Endodermal cell (in vitro differentiated cells): ENCODE data around the gene ANKRD24. TPM values are rescaled to one million over a fixed set of nuclear protein-coding genes. Genes with fewer than 3 reads are reported as not detected.
"Not testable (repeated sequence)": the region's sequence is repeated elsewhere in the genome, so short reads cannot be mapped to it uniquely, and the experiment has no call there.

Experiments
- DNase-seq: peaks from one replicate; pipeline ENCODE4 v3.0.0-alpha.2; 2017
- H3K27ac ChIP-seq: 2 replicates; pipeline ENCODE4 v1.5.1; 2013; ENCODE audit warnings: mild to moderate bottlenecking, low read depth, low read length, moderate library complexity
- H3K27me3 ChIP-seq: 2 replicates; pipeline ENCODE4 v1.6.1; 2013; ENCODE audit warnings: mild to moderate bottlenecking, low read length, moderate library complexity; ENCODE audit not compliant: insufficient read depth, control insufficient read depth, poor library complexity, severe bottlenecking
- H3K36me3 ChIP-seq: 2 replicates; pipeline ENCODE4 v1.7.0; 2013; ENCODE audit warnings: mild to moderate bottlenecking, low read length, moderate library complexity; ENCODE audit not compliant: control insufficient read depth, insufficient read depth
- H3K4me1 ChIP-seq: one replicate; pipeline ENCODE4 v1.7.0; 2013; ENCODE audit warnings: low read length; ENCODE audit not compliant: control insufficient read depth, insufficient read depth
- H3K4me3 ChIP-seq: 2 replicates; pipeline ENCODE4 v1.5.1; 2013; ENCODE audit warnings: mild to moderate bottlenecking, low read length, moderate library complexity
- H3K9ac ChIP-seq: 2 replicates; pipeline ENCODE4 v1.6.1; 2013; ENCODE audit warnings: mild to moderate bottlenecking, low read length, moderate library complexity; ENCODE audit not compliant: poor library complexity, severe bottlenecking; ENCODE audit errors: extremely low read depth
- H3K9me3 ChIP-seq: 2 replicates; pipeline ENCODE4 v1.6.1; 2013; ENCODE audit warnings: mild to moderate bottlenecking, low read length, moderate library complexity; ENCODE audit not compliant: control insufficient read depth
- H3K27ac Mint-ChIP-seq: 2 replicates; pipeline ENCODE4 v1.8.0; 2020; ENCODE audit warnings: mixed read lengths
- H3K27me3 Mint-ChIP-seq: 2 replicates; pipeline ENCODE4 v1.8.0; 2021; ENCODE audit warnings: mild to moderate bottlenecking, mixed read lengths; ENCODE audit not compliant: insufficient read depth
- H3K36me3 Mint-ChIP-seq: 2 replicates; pipeline ENCODE4 v1.8.0; 2020; ENCODE audit warnings: low read depth, mixed read lengths
- H3K4me1 Mint-ChIP-seq: 2 replicates; pipeline ENCODE4 v1.8.0; 2020; ENCODE audit warnings: mixed read lengths
- H3K4me3 Mint-ChIP-seq: 2 replicates; pipeline ENCODE4 v1.8.0; 2020; ENCODE audit warnings: mild to moderate bottlenecking, moderate library complexity, mixed read lengths
- H3K9me3 Mint-ChIP-seq: 2 replicates; pipeline ENCODE4 v1.8.0; 2020; ENCODE audit warnings: mild to moderate bottlenecking, mixed read lengths
- WGBS, 2 experiments: methylation state at CpG; one replicate each; pipeline versions ENCODE4 v1.1.5 to v1.1.7; 2013; ENCODE audit warnings: missing lambda C conversion rate in 2 of 2, mixed read lengths in 1 of 2; ENCODE audit not compliant: insufficient coverage in 1 of 2, insufficient read length in 1 of 2; 5-methylcytosine and 5-hydroxymethylcytosine counted together
- total RNA-seq, 2 donors: library from RNA; stranded (reverse); fragmentation: NEBNext Ultra II Directional in 1 of 2; extraction: Animal tissue kit (Norgen Biotek cat#: 25700) in 1 of 2; gene quantifications; 2 replicates in 1 of 2; 3 replicates in 1 of 2; pipeline ENCODE4 v1.2.1, GENCODE V29; 2021
- TF ChIP-seq, protein P1 (sequence below): fragments of 200-600 bp; sonication (generic); conservative IDR thresholded peaks from 2 replicates; pipeline ENCODE4 v1.5.0; 2021; ENCODE audit warnings: antibody characterized with exemption, mild to moderate bottlenecking

The ANKRD24 gene
- total RNA-seq, 2 donors from 2014 or later, result 0.77 to 2.0 TPM

DNA sequence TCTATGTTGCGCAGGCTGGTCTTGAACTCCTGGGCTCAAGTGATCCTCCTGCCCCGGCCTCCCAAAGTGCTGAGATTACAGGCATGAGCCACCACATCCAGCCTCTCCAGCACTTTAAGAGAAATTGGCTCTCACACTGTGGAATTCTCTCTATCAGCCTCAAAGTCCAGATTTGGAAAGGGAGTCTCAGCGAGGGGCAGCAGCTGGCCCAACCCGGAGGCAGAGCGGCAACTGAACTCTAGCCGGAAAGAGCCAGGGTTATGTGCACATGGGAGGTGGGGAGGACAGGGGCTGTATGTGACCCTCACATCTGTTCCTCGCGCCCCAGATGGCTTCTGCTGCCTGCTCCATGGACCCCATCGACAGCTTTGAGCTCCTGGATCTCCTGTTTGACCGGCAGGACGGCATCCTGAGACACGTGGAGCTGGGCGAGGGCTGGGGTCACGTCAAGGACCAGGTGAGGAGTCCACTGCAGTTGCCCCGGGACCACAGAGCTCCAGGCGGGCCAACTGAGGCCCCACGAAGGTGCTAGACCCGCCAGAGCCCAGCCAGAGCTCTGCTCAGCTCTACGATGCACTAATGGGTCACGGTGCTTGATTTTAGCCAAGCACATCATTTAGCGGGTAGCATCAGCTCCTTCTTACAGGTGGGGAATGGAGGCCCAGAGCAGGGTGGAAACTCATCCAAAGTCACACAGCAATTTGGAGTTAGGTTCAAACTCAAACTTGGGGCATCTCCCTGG lies 27.7 kb upstream of the ANKRD24 start:
- WGBS, 2 experiments, result 81 to 87% methylated on average over 17 to 21 of the region's 21 CpGs
- no peak overlapping the region for H3K4me3 Mint-ChIP-seq
- H3K27me3 Mint-ChIP-seq, result peaks cover 24% of the 10 kb centered on the region
- no peaks in the 10 kb centered on the region for H3K4me1 Mint-ChIP-seq
- H3K9me3 Mint-ChIP-seq, result no peaks in the 10 kb centered on the region
- DNase-seq, result no peak
- no peaks in the 10 kb centered on the region for H3K27me3 ChIP-seq
- no peak overlapping the region for H3K9ac ChIP-seq
- H3K36me3 ChIP-seq, result no peaks in the 10 kb centered on the region
- H3K27ac Mint-ChIP-seq, result no peak overlapping the region
- no peaks in the 10 kb centered on the region for H3K4me1 ChIP-seq
- H3K27ac ChIP-seq, result no peak overlapping the region
- no peaks in the 10 kb centered on the region for H3K9me3 ChIP-seq
- TF ChIP-seq, protein P1, sequence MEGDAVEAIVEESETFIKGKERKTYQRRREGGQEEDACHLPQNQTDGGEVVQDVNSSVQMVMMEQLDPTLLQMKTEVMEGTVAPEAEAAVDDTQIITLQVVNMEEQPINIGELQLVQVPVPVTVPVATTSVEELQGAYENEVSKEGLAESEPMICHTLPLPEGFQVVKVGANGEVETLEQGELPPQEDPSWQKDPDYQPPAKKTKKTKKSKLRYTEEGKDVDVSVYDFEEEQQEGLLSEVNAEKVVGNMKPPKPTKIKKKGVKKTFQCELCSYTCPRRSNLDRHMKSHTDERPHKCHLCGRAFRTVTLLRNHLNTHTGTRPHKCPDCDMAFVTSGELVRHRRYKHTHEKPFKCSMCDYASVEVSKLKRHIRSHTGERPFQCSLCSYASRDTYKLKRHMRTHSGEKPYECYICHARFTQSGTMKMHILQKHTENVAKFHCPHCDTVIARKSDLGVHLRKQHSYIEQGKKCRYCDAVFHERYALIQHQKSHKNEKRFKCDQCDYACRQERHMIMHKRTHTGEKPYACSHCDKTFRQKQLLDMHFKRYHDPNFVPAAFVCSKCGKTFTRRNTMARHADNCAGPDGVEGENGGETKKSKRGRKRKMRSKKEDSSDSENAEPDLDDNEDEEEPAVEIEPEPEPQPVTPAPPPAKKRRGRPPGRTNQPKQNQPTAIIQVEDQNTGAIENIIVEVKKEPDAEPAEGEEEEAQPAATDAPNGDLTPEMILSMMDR, result no peak
- no peaks in the 10 kb centered on the region for H3K36me3 Mint-ChIP-seq
- H3K4me3 ChIP-seq, result no peak overlapping the region

DNA sequence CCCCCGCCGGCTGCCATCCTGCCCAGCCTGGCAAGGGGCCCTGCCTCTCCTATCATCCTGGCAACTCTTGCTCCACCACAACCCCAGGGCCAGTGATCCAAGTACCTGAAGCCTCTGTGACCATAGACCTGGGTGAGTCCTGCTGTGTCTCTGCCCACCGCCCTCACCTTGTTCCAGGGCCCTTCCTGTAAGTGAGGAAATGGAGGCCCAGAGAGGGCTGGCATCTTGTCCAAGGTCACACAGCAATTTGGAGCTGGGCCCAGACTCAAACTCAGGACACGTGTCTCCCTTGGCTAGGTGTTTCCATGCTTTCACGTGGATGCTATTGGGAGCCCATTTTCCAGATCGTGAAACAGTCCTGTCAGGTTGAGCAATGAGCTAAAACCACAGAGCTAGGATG lies 25.3 kb upstream of the ANKRD24 start:
- H3K27me3 Mint-ChIP-seq, result peaks cover 18% of the 10 kb centered on the region
- H3K4me3 Mint-ChIP-seq, result no peak overlapping the region
- Histone ChIP-seq H3K9me3 (no peaks in the 10 kb centered on the region), H3K9ac (no peak overlapping the region), H3K27me3 (no peaks in the 10 kb centered on the region), H3K27ac (no peak overlapping the region), H3K36me3 (no peaks in the 10 kb centered on the region), H3K4me3 (no peak overlapping the region), H3K4me1 (no peaks in the 10 kb centered on the region)
- WGBS, 2 experiments, result 87 to 90% methylated on average over 5 to 6 of the region's 6 CpGs
- TF ChIP-seq, protein P1, result no peak
- H3K27ac Mint-ChIP-seq, result no peak overlapping the region
- no peaks in the 10 kb centered on the region for H3K4me1 Mint-ChIP-seq
- no peaks in the 10 kb centered on the region for H3K36me3 Mint-ChIP-seq
- H3K9me3 Mint-ChIP-seq, result no peaks in the 10 kb centered on the region
- DNase-seq, result no peak

DNA sequence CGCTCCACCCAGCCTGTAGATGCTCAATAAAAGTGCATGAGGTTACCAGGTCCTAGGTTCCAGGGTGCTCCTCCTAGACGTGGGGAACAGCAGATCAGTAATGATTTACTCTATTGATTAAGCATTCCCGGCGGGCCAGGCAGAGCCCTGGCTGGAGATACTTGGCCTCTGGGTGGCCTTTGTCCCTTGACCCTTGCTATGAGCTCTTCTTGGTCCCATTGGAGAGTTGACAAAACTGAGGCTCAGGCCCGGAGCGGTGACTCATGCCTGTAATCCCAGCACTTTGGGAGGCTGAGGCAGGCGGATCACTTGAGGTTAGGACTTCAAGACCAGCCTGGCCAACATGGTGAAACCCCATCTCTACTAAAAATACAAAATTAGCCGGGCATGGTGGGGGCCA lies 24.5 kb upstream of the ANKRD24 start:
- H3K27ac Mint-ChIP-seq, H3K9me3 Mint-ChIP-seq, H3K36me3 Mint-ChIP-seq, H3K4me3 ChIP-seq, H3K4me1 Mint-ChIP-seq, H3K36me3 ChIP-seq, H3K4me3 Mint-ChIP-seq, H3K27ac ChIP-seq, H3K27me3 ChIP-seq, H3K9ac ChIP-seq, H3K9me3 ChIP-seq, H3K4me1 ChIP-seq, DNase-seq: not testable (repeated sequence)
- 86 to 92% methylated on average over 7 to 8 of the region's 8 CpGs for WGBS, 2 experiments
- peaks cover 13% of the 10 kb centered on the region for H3K27me3 Mint-ChIP-seq
